ENCODE measurements around the gene OPRPN.

Gene OPRPN

GRCh38 chr4:70397580-70397979 lies at the start of gene OPRPN:
OPRPN (plus strand) TSS chr4:70397940; CDS start chr4:70399286, 1,346 bp downstream.
- DNase-seq (ENCODE audit: low read depth) = no peak

- DNase-seq (ENCODE audit: low read depth) = no peak
Observed at GRCh38 chr4:70356185-70356584, 41.6 kb upstream of the OPRPN start.

- no peak for DNase-seq (ENCODE audit: low read depth)
Observed at GRCh38 chr4:70359115-70359661, 38.6 kb upstream of the OPRPN start.

- no peak for DNase-seq (ENCODE audit: low read depth)
Observed at GRCh38 chr4:70360460-70360859, 37.3 kb upstream of the OPRPN start, which contains the start of gene SMR3A. SMR3A (plus strand) TSS chr4:70360760; CDS start chr4:70362116, 1,356 bp downstream.

GRCh38 chr4:70364002-70364401 lies 33.7 kb upstream of the OPRPN start:
- no peak for DNase-seq (ENCODE audit: low read depth)

GRCh38 chr4:70365479-70365878 lies 32.3 kb upstream of the OPRPN start:
- DNase-seq (ENCODE audit: low read depth) = no peak

- no peak for DNase-seq (ENCODE audit: low read depth)
Observed at GRCh38 chr4:70367813-70368212, 29.9 kb upstream of the OPRPN start.

GRCh38 chr4:70371987-70372386 lies 25.8 kb upstream of the OPRPN start:
- no peak for DNase-seq (ENCODE audit: low read depth)

GRCh38 chr4:70372760-70373159 lies 25.0 kb upstream of the OPRPN start:
- DNase-seq (ENCODE audit: low read depth) = no peak

- DNase-seq (ENCODE audit: low read depth) = no peak
Observed at GRCh38 chr4:70380578-70380977, 17.2 kb upstream of the OPRPN start.

GRCh38 chr4:70382691-70383181 lies 15.0 kb upstream of the OPRPN start, which contains the start of gene SMR3B:
SMR3B (plus strand) TSS chr4:70383131; CDS start chr4:70384511, 1,380 bp downstream.
- DNase-seq (ENCODE audit: low read depth) = no peak

GRCh38 chr4:70392057-70392776 lies 5.5 kb upstream of the OPRPN start:
- DNase-seq (ENCODE audit: low read depth) = no peak

- DNase-seq (ENCODE audit: low read depth) = no peak
Observed at GRCh38 chr4:70399319-70399718, 1.6 kb downstream of the OPRPN start.

GRCh38 chr4:70402762-70403161 lies 5.0 kb downstream of the OPRPN start:
- DNase-seq (ENCODE audit: low read depth) = no peak

- DNase-seq (ENCODE audit: low read depth) = no peak
Observed at GRCh38 chr4:70405765-70406164, 8.0 kb downstream of the OPRPN start.

GRCh38 chr4:70425306-70425705 lies 27.6 kb downstream of the OPRPN start:
- DNase-seq (ENCODE audit: low read depth) = no peak

- no peak for DNase-seq (ENCODE audit: low read depth)
Observed at GRCh38 chr4:70426789-70427188, 29.0 kb downstream of the OPRPN start.

- DNase-seq (ENCODE audit: low read depth) = no peak
Observed at GRCh38 chr4:70437197-70437596, 39.5 kb downstream of the OPRPN start.

- DNase-seq (ENCODE audit: low read depth) = no peak
Observed at GRCh38 chr4:70442474-70442873, 44.7 kb downstream of the OPRPN start.

GRCh38 chr4:70443329-70443728 lies 45.6 kb downstream of the OPRPN start:
- DNase-seq (ENCODE audit: low read depth) = no peak

GRCh38 chr4:70449220-70449619 lies 51.5 kb downstream of the OPRPN start:
- DNase-seq (ENCODE audit: low read depth) = no peak

- no peak for DNase-seq (ENCODE audit: low read depth)
Observed at GRCh38 chr4:70452946-70453345, 55.2 kb downstream of the OPRPN start.

All from stimulated activated CD8-positive, alpha-beta memory T cell treated with anti-CD3 and anti-CD28 coated beads, Interleukin-4, amount 100 ng/mL, for 24 hours (primary cell).